Ovary (tissue), 3 donors: ENCODE measurements around the gene TRPM3.

Source experiments
- CTCF ChIP-seq, 3 donors: fragments of 450-650 bp in 2 of 3; fragments of 200-600 bp in 1 of 3; IDR thresholded peaks; one replicate each; pipeline versions ENCODE4 v1.5.1 to v1.8.0; 2016 to 2022; ENCODE audit warnings: antibody characterized with exemption in 3 of 3, mild to moderate bottlenecking in 1 of 3
- EP300 ChIP-seq: sonication (generic); formaldehyde crosslinking; IDR thresholded peaks from one replicate; pipeline ENCODE4 v1.6.1; 2017; ENCODE audit warnings: antibody characterized with exemption
- POLR2A ChIP-seq: fragments of 450-650 bp; IDR thresholded peaks from one replicate; pipeline ENCODE4 v1.6.1; 2017; ENCODE audit warnings: antibody characterized with exemption, mild to moderate bottlenecking, moderate library complexity
- donor health status: DM: no; HTN: no; CAD: no.

DNA sequence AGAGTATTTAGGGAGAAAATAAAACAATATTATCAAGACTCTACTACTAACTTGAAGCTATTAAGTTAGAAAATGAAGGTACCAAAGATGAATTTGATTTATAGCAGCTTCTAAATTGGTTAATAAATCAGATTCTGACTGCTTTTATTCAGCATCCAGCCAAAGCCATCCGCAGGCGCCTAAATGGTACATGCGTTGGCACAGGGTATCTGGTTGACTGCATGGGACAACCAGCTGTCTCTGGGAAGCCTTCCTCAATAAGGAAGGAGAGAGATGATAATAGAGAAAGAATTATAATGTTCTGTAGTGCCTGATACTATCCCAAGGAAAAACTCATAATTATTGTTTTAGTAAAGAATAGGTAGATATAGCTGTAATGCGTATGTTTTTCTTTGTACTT, 9.1 kb upstream of the TRPM3 start:
- TF ChIP-seq CTCF (IDR thresholded peaks at IDR 0.05) (no peak), EP300 (no peak), POLR2A (no peak)
